DND-41 (cell line): ENCODE measurements around the gene CFAP43.

Experiments used
- ATAC-seq: fragments of 200-7000 bp; cut with Tn5 transposase; 3 replicates; pipeline ENCODE4 v1.9.1; 2021; ENCODE audit warnings: low read depth; ENCODE audit not compliant: insufficient read depth
- DNase-seq: peaks from one replicate; pipeline ENCODE4 v3.0.0-alpha.2; 2020
- H2AFZ ChIP-seq: 2 replicates; pipeline ENCODE4 v1.6.0; 2012; ENCODE audit warnings: low read depth, low read length
- H3K27ac ChIP-seq: 2 replicates; pipeline ENCODE4 v1.5.1; 2012; ENCODE audit warnings: low read length, inconsistent platforms
- H3K27me3 ChIP-seq: fragments of 200-600 bp; sonication (generic); 2 replicates; pipeline ENCODE4 v1.6.0; 2012; ENCODE audit warnings: low read length, mild to moderate bottlenecking, inconsistent platforms; ENCODE audit not compliant: insufficient read depth, poor library complexity
- H3K36me3 ChIP-seq: 2 replicates; pipeline ENCODE4 v1.5.1; 2012; ENCODE audit warnings: low read length, inconsistent platforms; ENCODE audit not compliant: insufficient read depth
- H3K4me1 ChIP-seq: 2 replicates; pipeline ENCODE4 v1.5.1; 2012; ENCODE audit warnings: mild to moderate bottlenecking, low read length; ENCODE audit not compliant: insufficient read depth
- H3K4me2 ChIP-seq: 2 replicates; pipeline ENCODE4 v1.6.0; 2012; ENCODE audit warnings: mild to moderate bottlenecking, moderate library complexity, low read length, inconsistent platforms; ENCODE audit not compliant: insufficient read depth
- H3K4me3 ChIP-seq, 2 experiments: fragments of 200-600 bp in 1 of 2; shearing (Covaris generic) in 1 of 2; 2 replicates each; pipeline ENCODE4 v1.5.1; 2012 to 2016; ENCODE audit warnings: inconsistent platforms in 2 of 2, low read length in 2 of 2, mild to moderate bottlenecking in 2 of 2, low read depth in 1 of 2, moderate library complexity in 1 of 2
- H3K79me2 ChIP-seq: 2 replicates; pipeline ENCODE4 v1.6.0; 2012; ENCODE audit warnings: low read length, inconsistent platforms; ENCODE audit not compliant: insufficient read depth
- H3K9ac ChIP-seq: 2 replicates; pipeline ENCODE4 v1.6.0; 2012; ENCODE audit warnings: low read depth, mild to moderate bottlenecking, inconsistent platforms, low read length, moderate library complexity
- H3K9me3 ChIP-seq: 2 replicates; pipeline ENCODE4 v1.5.1; 2012; ENCODE audit warnings: low read length, moderate library complexity, mild to moderate bottlenecking, inconsistent platforms; ENCODE audit not compliant: insufficient read depth, severe bottlenecking
- H4K20me1 ChIP-seq: 2 replicates; pipeline ENCODE4 v1.6.0; 2012; ENCODE audit warnings: low read length; ENCODE audit not compliant: insufficient read depth
- EZH2 ChIP-seq: IDR thresholded peaks from 3 replicates; pipeline ENCODE4 v1.6.1; 2012; ENCODE audit warnings: borderline replicate concordance, low read depth, mild to moderate bottlenecking, moderate library complexity, low read length, inconsistent platforms; ENCODE audit not compliant: severe bottlenecking
- TF ChIP-seq, protein P1 (sequence below): IDR thresholded peaks from 2 replicates; pipeline ENCODE4 v1.5.1; 2012; ENCODE audit warnings: borderline replicate concordance, low read length, moderate library complexity, mild to moderate bottlenecking; ENCODE audit not compliant: poor library complexity, severe bottlenecking; ENCODE audit errors: extremely low read depth

The CFAP43 gene

GRCh38 chr10:104197364-104197763 lies 34.8 kb downstream of the CFAP43 start:
- peaks cover 32% of the 10 kb centered on the region for H3K27me3 ChIP-seq
- TF ChIP-seq EZH2 = no peak
- TF ChIP-seq, protein P1, sequence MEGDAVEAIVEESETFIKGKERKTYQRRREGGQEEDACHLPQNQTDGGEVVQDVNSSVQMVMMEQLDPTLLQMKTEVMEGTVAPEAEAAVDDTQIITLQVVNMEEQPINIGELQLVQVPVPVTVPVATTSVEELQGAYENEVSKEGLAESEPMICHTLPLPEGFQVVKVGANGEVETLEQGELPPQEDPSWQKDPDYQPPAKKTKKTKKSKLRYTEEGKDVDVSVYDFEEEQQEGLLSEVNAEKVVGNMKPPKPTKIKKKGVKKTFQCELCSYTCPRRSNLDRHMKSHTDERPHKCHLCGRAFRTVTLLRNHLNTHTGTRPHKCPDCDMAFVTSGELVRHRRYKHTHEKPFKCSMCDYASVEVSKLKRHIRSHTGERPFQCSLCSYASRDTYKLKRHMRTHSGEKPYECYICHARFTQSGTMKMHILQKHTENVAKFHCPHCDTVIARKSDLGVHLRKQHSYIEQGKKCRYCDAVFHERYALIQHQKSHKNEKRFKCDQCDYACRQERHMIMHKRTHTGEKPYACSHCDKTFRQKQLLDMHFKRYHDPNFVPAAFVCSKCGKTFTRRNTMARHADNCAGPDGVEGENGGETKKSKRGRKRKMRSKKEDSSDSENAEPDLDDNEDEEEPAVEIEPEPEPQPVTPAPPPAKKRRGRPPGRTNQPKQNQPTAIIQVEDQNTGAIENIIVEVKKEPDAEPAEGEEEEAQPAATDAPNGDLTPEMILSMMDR = no peak
- no peaks in the 10 kb centered on the region for H3K9me3 ChIP-seq
- no peaks in the 10 kb centered on the region for H3K4me1 ChIP-seq
- H3K27ac ChIP-seq = no peak overlapping the region
- ATAC-seq (no peak), DNase-seq (no peak)
- H2AFZ ChIP-seq = no peak overlapping the region
- no peaks in the 10 kb centered on the region for H3K79me2 ChIP-seq
- no peaks in the 10 kb centered on the region for H4K20me1 ChIP-seq
- H3K4me3 ChIP-seq = no peak overlapping the region
- H3K4me2 ChIP-seq = no peak overlapping the region
- no peak overlapping the region for H3K9ac ChIP-seq
- H3K36me3 ChIP-seq = no peaks in the 10 kb centered on the region

DNA sequence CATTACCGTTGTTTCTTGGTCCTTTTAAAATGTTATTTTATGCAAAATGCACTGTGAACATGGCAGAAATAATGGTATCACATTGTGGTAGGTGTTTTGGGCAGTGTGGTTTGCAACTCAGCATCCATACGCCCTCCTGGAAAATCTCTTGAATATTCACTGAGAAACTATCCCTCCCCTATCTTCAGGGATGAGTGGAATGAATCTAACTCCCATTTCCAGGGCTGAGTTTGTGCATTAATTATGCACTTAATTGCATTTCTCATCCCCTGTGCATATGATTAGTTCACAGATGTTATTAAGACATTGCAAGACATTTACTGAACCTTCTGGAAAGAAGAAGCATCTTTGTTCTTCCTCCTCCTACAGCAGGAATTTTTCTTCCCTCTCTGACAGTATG lies 36.5 kb downstream of the CFAP43 start:
- H4K20me1 ChIP-seq = no peaks in the 10 kb centered on the region
- H3K79me2 ChIP-seq = no peaks in the 10 kb centered on the region
- peaks cover 35% of the 10 kb centered on the region for H3K27me3 ChIP-seq
- no peak overlapping the region for H3K27ac ChIP-seq
- no peak for TF ChIP-seq EZH2
- TF ChIP-seq, protein P1 = no peak
- ATAC-seq (no peak), DNase-seq (no peak)
- H3K4me1 ChIP-seq = no peaks in the 10 kb centered on the region
- H2AFZ ChIP-seq = no peak overlapping the region
- H3K4me2 ChIP-seq = no peak overlapping the region
- no peaks in the 10 kb centered on the region for H3K9me3 ChIP-seq
- H3K4me3 ChIP-seq = no peak overlapping the region
- no peaks in the 10 kb centered on the region for H3K36me3 ChIP-seq
- no peak overlapping the region for H3K9ac ChIP-seq

GRCh38 chr10:104193787-104194186 lies 38.4 kb downstream of the CFAP43 start:
- Histone ChIP-seq H3K27me3 (peaks cover 41% of the 10 kb centered on the region), H3K27ac (no peak overlapping the region), H3K4me3 (no peak overlapping the region), H3K79me2 (no peaks in the 10 kb centered on the region), H3K9me3 (no peaks in the 10 kb centered on the region), H3K36me3 (no peaks in the 10 kb centered on the region), H3K4me1 (no peaks in the 10 kb centered on the region), H3K9ac (no peak overlapping the region), H4K20me1 (no peaks in the 10 kb centered on the region), H3K4me2 (no peak overlapping the region), H2AFZ (no peak overlapping the region)
- ATAC-seq (no peak), DNase-seq (no peak)
- TF ChIP-seq, protein P1 = no peak

- no peak overlapping the region for H3K27ac ChIP-seq
- H3K27me3 ChIP-seq = peaks cover 36% of the 10 kb centered on the region
- no peaks in the 10 kb centered on the region for H3K79me2 ChIP-seq
- TF ChIP-seq EZH2 = no peak
- TF ChIP-seq, protein P1 = no peak
- H3K9me3 ChIP-seq = no peaks in the 10 kb centered on the region
- no peaks in the 10 kb centered on the region for H3K4me1 ChIP-seq
- H3K4me2 ChIP-seq = no peak overlapping the region
- H3K36me3 ChIP-seq = no peaks in the 10 kb centered on the region
- H2AFZ ChIP-seq = no peak overlapping the region
- no peaks in the 10 kb centered on the region for H4K20me1 ChIP-seq
- H3K4me3 ChIP-seq = no peak overlapping the region
- no peak overlapping the region for H3K9ac ChIP-seq
- ATAC-seq (no peak), DNase-seq (no peak)
Observed at GRCh38 chr10:104190695-104191094, 41.5 kb downstream of the CFAP43 start.
